T47D (cell line): ENCODE measurements around the gene ATP1A2.

Experiments
- DNase-seq, 2 experiments: peaks; one replicate each; pipeline versions ENCODE4 v3.0.0 to v3.0.0-alpha.2; 2011 to 2012; ENCODE audit warnings: low read depth in 1 of 2, low spot score in 1 of 2
- JUND ChIP-seq: IDR thresholded peaks from 2 replicates; pipeline ENCODE4 v1.6.1; 2012; ENCODE audit warnings: low read depth
- in situ Hi-C: cut with HindIII; loops from 2 replicates; pipeline ENCODE4 v1.10.0; 2016; ENCODE audit warnings: low sequenced_read_pairs, low pct_unique_long_range_greater_than_20kb

The ATP1A2 gene

GRCh38 chr1:160136926-160137200 is 21.3 kb downstream of the ATP1A2 start:
- no peak for TF ChIP-seq JUND
- in situ Hi-C loops = no loop called here
- no peak for DNase-seq

GRCh38 chr1:160137216-160137862 is 21.8 kb downstream of the ATP1A2 start:
- TF ChIP-seq JUND = no peak
- in situ Hi-C loops = no loop called here
- no peak for DNase-seq

DNA sequence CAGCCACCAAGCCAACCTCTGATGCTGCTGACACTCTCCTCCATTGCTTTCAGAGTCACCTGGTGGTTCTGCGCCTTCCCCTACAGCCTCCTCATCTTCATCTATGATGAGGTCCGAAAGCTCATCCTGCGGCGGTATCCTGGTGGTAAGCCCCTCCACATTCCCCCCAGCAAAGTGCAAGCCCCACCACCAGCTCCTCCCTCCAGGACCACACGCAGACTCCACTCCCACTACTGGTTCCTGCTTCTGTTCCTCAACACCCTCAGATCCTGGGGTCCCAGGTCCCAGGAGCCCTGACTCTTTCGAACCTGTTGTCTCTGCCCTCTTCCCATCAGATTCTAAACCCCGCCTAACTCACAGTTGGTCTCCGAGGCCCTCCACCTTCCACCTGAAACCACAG is 24.3 kb downstream of the ATP1A2 start:
- no peak for DNase-seq
- no peak for TF ChIP-seq JUND
- in situ Hi-C loops = no loop called here

GRCh38 chr1:160143695-160144094 is 28.1 kb downstream of the ATP1A2 start:
- in situ Hi-C loops = no loop called here
- DNase-seq = no peak

GRCh38 chr1:160144921-160145320 is 29.4 kb downstream of the ATP1A2 start:
- in situ Hi-C loops = no loop called here

More at GRCh38 chr1:160143695-160144094, 28.1 kb downstream of the ATP1A2 start:
- no peak for TF ChIP-seq JUND

DNA sequence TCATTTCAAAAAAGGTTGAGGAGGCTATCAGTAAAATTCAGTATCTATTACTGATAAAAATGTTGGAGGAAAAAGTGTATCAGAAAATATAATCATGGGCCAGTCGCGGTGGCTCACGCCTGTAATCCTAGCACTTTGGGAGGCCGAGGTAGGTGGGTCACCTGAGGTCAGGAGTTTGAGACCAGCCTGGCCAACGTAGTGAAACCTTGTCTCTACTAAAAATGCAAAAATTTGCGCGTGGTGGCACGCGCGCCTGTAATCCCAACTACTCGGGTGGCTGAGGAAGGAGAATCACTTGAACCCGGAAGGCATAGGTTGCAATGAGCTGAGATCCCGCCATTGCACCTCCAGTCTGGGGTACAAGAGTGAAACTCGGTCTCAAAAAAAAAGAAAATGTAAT is 30.5 kb downstream of the ATP1A2 start:
- DNase-seq = no peak
- in situ Hi-C loops = no loop called here
- TF ChIP-seq JUND = no peak

More at GRCh38 chr1:160144921-160145320, 29.4 kb downstream of the ATP1A2 start:
- no peak for DNase-seq
- no peak for TF ChIP-seq JUND

GRCh38 chr1:160148121-160148520 is 32.6 kb downstream of the ATP1A2 start:
- no peak for TF ChIP-seq JUND
- no peak for DNase-seq
- in situ Hi-C loops = no loop called here

DNA sequence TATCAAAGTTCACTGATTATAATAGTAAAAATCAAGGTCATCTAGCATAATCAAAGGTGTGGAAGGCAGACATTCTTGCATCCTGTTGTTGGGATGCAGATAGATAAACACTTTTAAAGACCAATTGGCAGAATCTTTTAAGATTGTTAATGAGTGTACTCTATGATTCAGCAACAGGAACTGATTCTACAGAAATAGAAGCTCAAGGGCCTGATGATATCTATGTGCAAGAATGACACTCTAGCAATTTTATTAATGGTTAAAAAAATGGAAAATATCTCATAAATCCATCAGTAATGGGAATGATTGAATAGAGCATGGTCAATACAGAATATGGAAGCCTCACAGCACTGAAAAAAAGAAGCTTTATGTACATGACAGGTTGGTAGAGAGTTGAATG is 33.7 kb downstream of the ATP1A2 start:
- no peak for DNase-seq
- in situ Hi-C loops = no loop called here
- TF ChIP-seq JUND = no peak

DNA sequence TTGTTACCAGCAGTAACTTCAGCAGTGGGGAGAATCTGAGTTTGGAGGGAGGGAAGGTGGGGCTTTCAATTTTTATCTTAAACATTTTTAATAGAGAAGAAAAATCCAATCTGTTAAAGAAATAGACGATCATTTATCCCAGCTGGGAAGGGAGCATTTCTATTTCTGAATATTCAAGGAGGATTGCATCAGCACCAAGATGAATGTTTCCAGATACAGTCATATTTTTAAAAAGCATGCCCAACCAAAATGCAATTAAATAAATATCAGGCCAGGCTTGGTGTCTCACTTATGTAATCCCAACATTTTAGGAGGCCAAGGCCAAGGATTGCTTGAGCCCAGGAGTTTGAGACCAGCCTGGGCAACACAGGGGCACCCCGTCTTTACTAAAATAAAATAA is 34.2 kb downstream of the ATP1A2 start:
- TF ChIP-seq JUND = no peak
- no peak for DNase-seq
- in situ Hi-C loops = no loop called here

DNA sequence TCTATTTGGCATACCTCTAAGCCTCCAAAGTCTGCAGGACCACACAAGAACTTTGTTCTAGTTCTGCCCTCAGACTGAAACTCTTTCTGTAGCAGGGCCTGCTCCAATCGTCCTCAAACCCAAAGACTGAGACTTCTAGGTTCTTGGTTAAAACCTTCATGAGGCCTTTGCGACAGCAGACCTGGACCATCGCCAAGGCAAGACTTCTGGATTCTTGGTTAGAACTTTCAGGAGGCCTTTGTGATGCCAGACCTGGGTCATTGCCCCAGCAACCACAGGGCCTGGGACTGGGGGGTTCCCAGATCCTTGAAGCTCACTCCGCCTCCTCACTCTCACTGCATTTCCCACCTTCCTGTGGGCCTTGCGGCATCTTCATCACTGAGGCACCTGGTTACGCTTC is 35.7 kb downstream of the ATP1A2 start, which contains the start of gene ATP1A4:
Gene ATP1A4, plus strand, starts transcription at position 301 of the 400 bp plus-strand sequence. CDS start 438 bp downstream, outside the sequence.
- in situ Hi-C loops = no loop called here
- TF ChIP-seq JUND = no peak
- no peak for DNase-seq

- in situ Hi-C loops = no loop called here
- no peak for TF ChIP-seq JUND
- DNase-seq = no peak
Measured at GRCh38 chr1:160154790-160155189, 39.2 kb downstream of the ATP1A2 start.

DNA sequence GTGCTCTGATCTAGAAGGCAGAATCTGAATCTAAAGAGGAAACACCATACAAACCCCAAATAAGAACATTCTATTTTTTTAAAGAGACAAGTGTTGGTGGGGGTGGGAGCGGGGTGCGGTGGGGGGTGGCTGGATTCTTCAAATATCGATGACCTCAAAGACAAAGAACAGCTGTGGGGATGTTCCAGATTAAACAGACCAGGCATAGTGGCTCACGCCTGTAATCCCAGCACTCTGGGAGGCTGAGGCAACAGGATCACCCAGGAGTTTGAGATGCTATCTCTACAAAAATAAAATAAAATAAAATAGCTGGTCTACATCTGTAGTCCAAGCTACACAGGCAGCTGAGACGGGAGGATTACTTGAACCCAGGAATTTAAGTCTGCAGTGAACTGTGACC is 40.8 kb downstream of the ATP1A2 start:
- DNase-seq = no peak
- in situ Hi-C loops = no loop called here

DNA sequence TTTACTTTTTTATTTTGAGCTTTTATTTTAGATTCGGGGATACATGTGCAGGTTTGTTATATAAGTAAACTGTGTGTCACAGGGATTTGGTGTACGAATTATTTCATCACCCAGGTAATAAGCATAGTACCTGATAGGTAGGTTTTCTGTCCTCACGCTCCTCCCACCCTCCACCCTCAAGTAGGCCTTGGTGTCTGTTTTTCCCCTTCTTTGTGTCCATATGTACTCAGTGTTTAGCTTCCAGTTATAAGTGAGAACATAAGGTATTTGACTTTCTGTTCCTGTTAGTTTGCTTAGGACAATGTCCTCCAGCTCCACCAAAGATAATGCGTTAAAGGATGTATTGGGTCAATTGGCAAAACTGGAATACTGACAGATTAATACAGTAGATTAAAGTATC is 41.6 kb downstream of the ATP1A2 start:
- peak in 1 of 2 experiments; percentile 37 for DNase-seq
- in situ Hi-C loops = no loop called here
- no peak for TF ChIP-seq JUND

More for the DNA sequence above, 40.8 kb downstream of the ATP1A2 start:
- TF ChIP-seq JUND = no peak

- DNase-seq = no peak
- no peak for TF ChIP-seq JUND
- in situ Hi-C loops = no loop called here
Measured at GRCh38 chr1:160158031-160158430, 42.5 kb downstream of the ATP1A2 start.
